HG02759 (cell line): ENCODE data around the gene ERC1.

Source experiments
- ATAC-seq: cut with Tn5 transposase; IDR thresholded peaks from one replicate; pipeline ENCODE4 v1.9.1; 2021; ENCODE audit warnings: mild to moderate bottlenecking, moderate library complexity; ENCODE audit not compliant: unreplicated experiment

Gene ERC1

GRCh38 chr12:1528791-1529190 lies 537.8 kb downstream of the ERC1 start:
- no peak for ATAC-seq

GRCh38 chr12:1529228-1529861 lies 538.3 kb downstream of the ERC1 start:
- ATAC-seq, result no peak

DNA sequence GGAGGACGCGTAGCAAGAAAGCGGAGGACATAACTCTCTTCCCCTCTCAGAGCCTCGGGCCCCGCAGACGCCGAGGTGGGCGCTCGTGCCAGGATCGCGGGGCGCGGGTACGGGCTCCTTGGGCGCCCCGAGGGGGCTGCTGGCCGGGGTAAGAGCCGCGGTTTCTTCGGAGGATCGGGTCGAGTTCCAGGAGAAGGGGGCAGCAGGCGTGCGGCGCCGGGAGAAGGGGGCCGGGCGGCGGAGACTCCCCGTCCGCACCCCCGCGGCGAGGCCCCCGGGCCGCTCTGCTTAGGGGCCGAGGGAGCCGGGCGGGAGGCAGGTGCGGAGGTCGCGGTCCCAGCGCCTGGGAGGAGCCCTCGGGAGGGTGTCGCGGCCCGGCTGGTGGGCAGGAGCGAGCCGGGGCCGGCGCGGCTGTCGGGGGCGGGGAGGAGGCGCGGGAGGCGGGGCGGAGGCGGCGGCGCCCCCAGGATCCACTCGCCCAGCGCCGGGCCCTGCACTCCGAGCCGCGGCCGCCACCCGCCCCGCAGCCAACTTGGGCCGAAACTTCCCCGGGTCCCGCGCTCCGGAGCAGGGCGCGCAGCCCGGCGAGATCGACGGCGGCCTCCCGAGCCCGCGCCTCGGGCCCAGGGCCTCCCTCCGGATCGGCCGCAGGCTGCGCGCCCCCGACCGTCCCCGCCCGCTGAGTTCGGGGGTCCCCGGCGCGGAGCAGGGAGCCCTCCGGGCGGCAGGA lies 539.0 kb downstream of the ERC1 start:
- peak; percentile 27 for ATAC-seq

GRCh38 chr12:1530592-1531152 lies 539.6 kb downstream of the ERC1 start:
- no peak for ATAC-seq

- no peak for ATAC-seq
These were observed 540.2 kb downstream of the ERC1 start for GRCh38 chr12:1531153-1531653.

GRCh38 chr12:1531654-1532374 lies 540.8 kb downstream of the ERC1 start:
- no peak for ATAC-seq

DNA sequence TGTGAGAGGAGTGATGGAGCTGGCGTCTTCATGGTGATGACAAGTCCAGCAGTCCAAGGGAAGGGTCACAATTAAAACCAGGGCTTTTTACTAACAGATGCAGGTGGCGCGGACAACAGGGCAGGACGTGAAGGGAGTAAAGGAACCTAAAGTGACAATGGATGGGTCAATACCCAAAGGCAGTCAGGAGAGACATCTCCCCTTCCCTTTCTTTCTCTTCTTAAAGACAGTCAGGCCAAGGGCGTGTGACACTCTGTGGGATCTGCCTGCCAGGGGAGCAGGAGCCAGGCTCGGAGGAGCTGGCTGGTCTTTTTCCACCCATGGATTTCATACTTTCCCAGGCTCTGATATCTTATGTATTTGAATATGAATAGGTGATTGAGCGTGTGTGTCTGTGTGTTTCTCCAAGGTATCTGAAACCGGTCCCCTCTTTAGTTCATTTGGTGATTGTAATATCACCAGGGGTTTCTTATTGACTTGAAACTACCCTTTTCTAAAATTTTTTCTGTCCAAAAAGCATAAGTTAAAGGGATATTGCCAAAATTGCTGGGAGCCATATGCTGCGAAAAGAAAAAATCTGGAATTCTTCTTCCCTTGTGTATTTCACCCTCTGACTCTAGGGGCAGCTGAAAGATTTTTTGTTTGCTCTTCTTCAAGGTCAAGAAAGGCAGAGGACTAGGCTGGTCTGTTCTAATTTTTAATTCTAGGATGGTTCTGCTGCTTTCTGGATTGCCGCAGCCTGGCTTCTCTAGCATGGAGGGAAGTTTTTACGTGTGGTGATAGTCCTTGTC lies 541.5 kb downstream of the ERC1 start:
- no peak for ATAC-seq

GRCh38 chr12:1533205-1533601 lies 542.2 kb downstream of the ERC1 start:
- ATAC-seq, result peak; percentile 7

- ATAC-seq, result peak; percentile 55
These were observed 542.7 kb downstream of the ERC1 start for GRCh38 chr12:1533602-1534304.

DNA sequence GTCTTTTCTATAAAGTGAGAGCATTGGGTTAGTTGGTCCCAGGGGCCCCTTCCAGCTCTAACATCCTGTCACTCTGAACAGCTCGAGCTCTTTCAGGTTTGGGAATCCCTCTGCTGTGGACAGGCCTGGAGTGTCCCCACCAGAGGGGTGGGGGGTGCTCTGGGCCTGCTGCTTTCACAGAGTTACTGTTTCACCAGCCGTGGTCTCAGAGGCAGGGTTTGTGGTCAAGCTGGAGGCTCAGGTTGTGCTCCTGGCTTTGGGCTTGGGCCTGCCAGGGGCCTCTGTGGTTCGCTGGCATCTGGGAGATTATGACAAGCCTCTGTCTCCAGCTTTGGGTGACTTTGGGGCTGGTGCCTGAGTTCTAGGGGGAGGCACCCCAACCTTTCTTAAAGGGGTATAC lies 543.7 kb downstream of the ERC1 start:
- ATAC-seq, result peak; percentile 38

- ATAC-seq, result no peak
These were observed 545.8 kb downstream of the ERC1 start for GRCh38 chr12:1536817-1537216.

DNA sequence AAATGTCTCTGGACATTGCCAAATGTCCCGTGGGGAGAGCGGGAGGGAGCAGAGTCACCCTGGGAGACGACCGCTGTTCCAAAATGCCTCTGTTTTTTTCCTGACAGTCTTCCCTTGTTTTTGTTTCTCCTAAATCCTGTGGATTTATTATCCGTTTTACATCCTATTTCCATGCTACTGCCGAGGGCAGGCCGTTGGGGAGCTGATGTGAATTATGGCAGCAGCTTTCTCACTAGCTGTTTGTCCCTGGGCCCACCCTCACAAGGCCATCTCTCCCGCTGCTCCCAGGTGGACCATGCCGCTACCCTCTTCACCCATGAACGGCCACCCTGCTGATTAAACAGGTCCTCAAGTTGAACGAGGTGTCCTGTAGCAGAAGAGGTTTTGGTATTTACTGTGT lies 548.1 kb downstream of the ERC1 start:
- ATAC-seq, result no peak

GRCh38 chr12:1540690-1541089 lies 549.7 kb downstream of the ERC1 start:
- no peak for ATAC-seq

DNA sequence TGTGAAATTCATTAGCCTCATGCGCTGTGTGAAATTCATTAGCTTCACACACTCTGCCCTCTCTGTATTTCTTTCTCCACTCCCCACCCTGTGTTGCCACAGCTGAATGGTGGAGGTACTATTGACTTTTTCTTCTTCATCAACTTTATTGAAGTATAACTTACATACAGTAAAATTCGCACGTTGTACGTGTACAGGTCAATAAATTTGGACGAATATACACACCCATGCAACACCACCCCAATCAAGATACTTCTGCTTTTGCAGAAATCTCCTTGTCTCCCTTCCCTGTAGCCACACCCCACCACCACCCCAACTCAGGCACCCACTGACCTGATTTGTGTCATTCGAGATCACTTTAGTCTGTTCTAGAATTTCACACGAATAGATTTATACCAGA lies 551.6 kb downstream of the ERC1 start:
- ATAC-seq, result no peak

GRCh38 chr12:1544996-1545700 lies 554.1 kb downstream of the ERC1 start:
- ATAC-seq, result no peak
